CD4-positive, alpha-beta T cell treated with Interleukin-2 at 100 ng/mL for 4 hours (primary cell): Measurements from ENCODE around the gene MEGF11.

Experiments used
- DNase-seq: peaks from one replicate; pipeline ENCODE4 v3.0.0-alpha.2; 2020; ENCODE audit warnings: low spot score

The MEGF11 gene

DNA sequence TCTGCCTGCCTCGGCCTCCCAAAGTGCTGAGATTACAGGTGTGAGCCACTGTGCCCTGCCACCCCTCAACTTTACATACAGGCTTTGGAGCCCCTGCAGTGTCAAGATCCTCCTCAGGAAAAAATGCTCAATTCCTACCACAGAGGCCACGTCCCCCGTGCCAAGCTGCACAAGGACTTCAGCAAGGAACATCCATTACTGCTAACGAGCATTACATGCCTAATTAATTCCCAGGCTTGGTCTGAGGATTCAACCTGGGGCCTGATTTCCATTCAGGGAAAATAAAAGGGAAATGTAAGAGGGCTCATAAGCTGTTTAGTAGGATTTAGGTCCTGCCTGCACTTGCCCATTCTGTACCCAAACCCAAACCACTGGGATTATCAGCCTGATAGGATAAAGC is 222.9 kb downstream of the MEGF11 start:
- DNase-seq, result no peak

DNA sequence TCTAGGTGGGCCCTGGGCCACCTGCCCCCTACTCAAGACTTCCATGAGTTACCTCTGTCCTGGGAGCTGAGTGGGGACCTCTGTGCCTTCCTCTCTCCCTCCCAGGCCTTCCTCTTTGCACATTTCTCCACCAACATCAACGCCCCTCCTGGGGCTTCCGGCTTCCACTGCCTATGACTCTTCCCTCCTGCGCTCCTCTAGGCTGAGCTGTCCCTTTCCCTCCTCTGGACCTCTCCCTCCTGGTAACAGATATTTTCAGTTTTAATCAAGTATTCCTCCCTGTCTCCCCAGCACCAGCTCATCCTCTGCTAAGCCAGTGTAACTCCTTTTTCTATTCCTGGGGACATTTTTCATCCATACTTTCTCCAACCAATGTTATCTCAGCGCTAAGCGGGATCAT is 223.9 kb downstream of the MEGF11 start:
- no peak for DNase-seq

DNA sequence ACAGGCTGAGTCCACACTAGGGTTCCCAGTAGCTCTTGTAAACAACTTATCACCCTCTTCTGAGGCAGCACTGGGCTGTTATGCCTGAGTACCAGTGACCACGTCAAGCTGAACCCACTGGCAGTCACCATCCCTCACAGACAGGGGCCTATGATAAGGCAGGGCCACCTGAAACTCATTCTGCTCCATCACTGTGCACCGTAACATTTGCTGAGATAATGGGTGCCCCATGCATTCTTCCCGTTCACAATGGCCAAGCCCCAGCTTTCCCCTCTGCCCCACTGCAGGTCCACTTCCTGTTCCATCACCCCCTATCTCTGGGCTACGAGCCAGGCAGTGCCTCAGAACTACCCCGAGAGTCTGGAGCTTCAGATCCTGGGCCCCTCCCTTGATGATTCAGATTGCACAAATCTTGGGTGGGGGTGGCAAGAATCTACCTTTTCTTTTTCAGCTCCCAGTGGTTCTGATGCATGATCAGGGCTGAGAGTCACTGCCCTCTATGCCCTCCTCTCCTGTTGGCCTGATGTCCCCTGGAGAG is 226.2 kb downstream of the MEGF11 start:
- DNase-seq, result no peak

DNA sequence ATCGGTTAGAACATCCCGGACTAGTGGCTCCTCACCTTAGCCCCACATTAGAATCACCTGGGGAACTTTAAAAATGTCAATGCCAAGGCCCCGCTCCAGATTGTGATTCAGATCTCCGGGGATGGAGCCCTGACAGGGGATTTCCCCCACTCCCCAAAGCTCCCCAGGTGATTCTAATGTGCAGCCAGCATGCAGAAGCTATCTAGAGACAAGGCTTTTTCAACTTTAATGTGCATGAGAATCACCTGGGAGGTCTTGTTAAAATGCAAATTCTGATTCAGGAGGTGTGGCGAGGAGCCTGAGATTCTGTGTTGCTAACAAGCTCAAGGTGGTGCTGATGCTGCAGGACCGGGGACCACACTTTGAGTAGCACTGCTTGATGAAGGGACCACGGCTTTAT is 227.6 kb downstream of the MEGF11 start:
- no peak for DNase-seq

DNA sequence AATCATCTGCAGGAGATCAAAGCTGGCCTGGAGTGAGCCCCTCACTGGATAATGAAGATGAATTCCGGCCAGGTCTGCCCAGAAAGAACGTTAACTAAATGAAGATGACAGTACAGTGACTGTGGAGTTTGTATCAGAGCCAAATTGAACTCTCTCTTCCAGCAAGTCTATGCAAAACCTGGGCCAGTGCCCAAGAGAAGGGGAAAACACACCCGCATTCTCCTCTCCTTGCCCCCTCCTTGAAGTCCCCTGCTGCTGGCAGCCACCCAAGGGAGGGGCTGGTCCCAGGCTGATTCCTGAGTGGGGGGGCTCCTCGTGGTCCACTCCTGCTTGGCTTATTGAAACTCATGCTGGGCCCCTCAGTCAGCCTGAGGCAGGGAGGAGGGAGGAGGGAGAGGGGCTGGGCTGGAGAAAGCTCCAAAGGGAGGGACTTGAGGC is 228.5 kb downstream of the MEGF11 start:
- DNase-seq, result no peak

DNA sequence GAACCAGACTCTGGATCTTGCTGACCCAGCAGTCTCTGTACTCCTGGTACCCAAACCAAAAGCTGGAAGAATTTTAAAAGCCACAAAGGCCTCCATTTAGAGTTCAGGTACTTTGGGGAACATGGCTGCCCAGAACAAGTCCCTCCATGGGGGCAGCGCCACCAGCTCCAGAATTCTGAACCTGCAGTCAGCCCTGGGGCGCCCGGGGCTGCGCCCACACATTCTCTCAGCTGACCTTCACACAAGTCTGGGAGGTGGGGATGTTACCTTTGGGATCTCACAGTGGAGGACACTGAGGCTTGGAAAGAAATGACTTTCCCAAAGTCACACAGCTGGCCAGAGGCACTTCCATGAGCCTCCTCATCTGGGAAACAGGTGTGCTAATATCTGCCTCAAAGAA is 229.4 kb downstream of the MEGF11 start:
- no peak for DNase-seq

DNA sequence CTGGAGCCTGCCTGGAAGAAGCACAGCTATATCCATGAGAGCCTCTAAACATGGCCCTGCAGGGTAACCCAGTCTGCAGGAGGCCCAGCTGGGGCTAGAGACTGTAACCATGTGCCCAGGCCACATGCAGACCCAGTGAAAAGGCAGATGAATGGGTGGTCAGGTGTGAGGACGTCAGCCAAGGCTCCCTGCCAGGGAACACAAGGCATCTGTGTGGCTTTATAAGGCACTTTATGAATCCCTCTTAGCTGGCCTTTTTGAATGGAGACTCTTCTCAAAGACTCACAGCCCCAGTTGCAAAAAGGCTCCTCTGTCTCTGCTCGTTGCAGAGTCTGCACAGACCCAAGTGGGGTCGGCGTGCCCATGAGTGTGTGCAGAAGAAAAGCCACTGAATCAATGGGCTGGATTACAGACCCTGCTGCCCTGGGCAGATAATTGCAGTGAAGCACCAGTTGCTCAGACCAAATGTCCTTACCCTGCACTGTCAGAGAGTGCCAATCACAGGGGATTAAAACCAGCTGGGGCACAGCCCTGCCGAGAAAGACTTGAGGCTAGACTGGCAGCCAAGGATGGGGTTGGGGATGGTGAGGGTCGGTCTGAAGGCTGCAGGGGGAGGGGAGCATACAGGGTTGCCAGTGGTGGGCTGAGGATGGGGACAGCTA is 230.1 kb downstream of the MEGF11 start:
- no peak for DNase-seq

DNA sequence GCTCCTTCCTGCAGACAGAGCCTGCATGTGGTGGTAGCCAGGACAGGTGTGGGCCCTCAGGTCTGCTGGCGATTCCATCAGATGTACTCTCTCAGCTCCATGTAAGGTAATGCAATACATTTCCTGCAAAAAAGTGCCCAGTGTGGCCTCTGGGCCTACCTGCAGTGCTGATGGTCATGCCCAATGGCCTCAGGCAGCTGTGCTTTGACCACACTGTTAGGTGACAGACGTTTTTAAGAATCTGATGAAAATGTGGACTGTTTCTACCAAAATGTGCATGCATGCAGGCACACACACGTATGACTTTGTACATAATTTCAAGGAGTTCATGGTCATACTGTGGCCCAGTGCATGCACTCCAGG is 231.4 kb downstream of the MEGF11 start:
- DNase-seq, result no peak

DNA sequence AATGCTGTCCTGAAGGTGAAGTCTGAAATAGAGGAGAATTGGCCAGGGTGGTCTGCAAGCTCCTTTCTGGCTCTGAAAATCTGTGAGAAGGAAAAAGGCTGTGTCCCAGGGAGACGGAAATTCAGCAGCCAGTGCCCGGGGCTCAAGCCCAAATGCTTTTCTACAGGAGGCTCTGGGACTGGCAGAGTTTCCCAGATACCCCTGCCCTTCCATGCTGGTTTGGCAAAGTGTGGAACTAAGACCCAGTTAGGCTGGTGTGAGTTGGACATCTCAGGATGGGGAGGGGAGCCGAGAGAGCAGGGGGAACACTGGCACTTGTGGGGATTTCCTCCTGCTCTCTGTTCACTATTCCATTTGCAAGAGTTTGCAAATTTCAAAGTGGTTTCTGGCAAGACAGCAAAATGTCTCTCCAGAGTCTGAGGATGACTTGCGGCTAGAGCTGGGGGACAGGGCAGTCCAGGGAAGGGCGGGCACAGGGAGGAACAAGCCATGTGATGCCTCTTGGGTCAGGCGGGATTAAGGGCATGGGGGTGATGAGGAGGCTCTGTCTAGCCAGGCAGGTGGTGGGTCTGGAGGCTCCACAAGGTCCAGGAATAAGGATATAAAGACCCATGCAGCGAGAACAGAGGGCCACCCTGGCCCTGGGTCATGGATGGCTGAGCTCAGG is 231.9 kb downstream of the MEGF11 start:
- DNase-seq, result no peak

DNA sequence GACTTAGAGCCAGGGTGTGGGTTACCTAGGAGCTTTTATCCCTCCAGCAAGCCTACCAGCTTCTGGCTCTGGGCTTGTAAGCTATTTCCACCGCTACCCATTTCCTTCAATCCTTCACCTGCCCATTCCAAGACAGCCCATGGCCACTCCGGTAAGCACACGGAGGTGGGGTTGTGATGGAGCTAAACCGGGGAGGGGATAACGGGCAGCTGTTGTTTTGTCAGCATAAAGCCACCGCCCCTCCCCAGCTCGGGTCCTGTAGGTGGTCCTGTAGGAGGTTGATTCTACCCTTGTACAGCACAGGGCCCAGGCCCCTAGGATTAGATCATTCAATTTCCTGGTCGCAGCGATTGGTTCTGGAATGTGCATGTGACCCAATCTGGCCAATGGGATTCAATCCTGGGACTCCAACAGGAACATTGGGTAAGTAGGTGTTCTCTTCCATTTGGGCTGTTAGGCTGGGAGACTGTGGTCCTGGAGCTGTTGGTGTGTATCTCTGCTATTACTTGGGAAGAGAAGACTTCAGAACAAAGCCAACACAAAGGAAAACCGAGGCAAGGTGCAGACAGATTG is 233.6 kb downstream of the MEGF11 start:
- DNase-seq, result no peak

DNA sequence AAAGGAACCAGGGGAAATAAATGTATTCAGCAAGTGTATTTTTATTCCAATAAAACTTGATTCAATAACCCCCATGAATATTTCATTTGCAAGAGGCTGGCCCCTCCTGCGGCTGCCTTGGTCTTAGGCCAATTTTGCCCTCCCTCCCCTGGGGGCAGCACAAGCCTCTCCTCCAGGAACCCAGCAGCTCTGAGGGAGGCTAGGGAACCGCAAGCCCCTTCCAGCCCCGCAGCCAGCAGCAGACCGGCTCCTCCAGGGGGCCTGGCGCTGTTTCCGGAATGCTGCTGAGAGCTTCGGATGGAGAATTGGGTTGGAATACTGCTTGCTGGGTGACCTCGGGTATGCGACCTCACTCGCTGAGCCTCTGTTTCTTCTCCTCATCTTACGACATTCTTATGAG is 234.2 kb downstream of the MEGF11 start:
- no peak for DNase-seq

DNA sequence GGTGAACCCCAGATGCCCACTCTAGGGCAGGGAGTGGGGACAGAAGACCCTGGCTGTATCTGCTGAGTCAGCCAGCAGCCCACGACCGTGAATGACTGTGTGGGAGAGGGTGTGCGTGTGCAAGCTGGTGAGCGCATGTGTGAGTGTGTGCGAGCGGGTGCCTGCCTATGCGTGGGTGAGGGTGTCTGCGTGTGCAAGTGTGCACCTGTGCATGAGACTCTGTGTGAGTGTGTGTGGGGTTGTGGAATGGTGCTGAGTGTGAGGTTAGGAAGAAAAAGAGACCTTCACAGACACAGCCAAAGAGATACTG is 235.1 kb downstream of the MEGF11 start:
- DNase-seq, result no peak

DNA sequence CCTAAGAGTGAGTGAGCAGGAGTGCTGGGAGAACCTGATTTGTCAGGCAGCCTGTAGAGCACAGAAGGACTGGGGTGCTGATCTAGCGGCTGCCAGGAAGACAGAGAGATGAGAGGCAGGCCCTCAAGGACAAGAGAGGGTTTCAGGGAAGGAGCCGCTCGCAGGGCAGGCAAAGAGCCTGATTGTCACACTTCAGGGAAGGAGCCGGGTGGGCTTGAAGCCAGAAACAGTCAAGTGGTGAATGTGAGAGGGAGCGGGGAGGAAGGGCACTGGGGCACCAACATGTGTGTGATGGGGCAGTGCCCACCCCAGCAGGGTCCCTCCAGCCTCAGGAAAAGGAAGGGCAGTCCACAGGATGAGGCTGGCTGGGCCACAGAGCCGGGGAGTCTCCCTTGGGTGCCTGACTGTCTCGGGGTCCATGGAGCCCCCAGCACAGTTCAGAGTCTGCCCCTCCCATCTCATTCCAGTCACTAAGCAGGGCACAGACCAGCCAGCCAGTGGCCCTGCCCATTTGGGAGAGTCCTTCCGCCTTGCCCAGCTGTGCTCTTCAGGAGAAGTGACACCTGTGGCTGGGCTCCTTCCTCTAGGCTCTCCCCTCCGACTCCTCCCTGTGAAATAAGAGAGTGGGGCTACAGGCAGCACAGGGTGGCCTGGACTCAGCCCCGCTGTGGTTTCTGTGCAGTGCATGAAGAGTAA is 235.6 kb downstream of the MEGF11 start:
- no peak for DNase-seq

DNA sequence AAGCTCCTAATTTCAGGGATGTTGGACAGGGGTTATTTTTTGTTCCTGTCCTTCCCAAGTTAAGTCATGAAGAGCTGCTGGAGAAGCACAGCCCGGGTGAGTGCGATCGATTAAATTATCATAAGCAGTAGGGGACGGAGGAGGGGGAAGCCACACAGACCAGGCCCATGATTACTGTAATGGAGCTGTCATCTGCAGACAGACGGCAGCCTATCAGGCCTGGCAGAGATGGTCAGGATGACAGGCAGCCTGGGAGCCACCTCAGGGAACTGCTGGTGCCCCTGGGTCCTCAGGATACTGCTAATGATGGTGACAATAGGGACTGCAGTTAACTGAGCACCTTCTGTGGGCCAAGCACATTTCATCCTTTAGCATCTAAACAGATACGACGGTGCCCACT is 236.6 kb downstream of the MEGF11 start:
- no peak for DNase-seq

DNA sequence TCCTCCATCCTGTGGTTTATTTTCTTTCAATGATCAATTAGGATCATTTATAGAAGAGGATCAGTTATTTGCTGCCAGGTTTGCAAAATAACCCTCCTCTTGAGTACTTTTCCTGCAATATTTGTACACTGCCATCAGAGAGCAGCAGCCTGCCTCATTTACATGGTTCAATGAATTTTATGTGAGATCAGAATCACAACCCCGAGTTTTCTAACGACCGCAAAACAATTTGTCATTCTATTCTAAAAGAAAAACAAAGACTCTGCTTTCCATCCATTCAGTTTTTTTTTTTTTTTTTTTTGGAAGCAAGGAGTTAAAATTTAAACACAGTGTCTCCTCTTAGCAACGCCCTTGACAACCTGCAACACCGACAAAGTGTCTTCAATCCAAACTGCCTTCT is 237.4 kb downstream of the MEGF11 start:
- DNase-seq, result no peak

DNA sequence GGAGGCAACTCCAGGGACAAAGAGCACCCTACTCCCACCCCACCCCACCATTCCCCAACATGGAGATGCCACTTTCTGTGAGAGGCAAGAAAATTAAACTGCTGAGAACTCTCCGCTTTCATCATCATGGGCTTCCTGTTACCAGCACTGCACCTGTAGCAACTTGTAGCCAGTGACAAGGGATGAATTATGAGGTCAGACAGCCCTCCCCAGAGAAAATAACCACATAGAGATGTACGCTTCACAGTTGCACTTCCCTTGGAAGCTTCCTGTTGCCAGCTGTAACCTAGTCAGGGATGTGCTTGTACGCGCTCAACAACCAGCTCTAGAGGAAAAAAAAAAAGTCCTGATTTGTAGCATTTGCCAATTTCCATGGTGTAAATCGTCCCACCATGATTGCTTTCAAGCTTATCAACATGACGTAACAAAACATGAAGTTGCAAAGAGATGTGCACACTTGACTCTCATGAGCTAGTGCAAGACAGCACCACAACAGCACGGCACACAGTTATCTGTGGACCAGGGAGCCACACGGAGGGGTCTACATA is 238.8 kb downstream of the MEGF11 start:
- DNase-seq, result no peak

DNA sequence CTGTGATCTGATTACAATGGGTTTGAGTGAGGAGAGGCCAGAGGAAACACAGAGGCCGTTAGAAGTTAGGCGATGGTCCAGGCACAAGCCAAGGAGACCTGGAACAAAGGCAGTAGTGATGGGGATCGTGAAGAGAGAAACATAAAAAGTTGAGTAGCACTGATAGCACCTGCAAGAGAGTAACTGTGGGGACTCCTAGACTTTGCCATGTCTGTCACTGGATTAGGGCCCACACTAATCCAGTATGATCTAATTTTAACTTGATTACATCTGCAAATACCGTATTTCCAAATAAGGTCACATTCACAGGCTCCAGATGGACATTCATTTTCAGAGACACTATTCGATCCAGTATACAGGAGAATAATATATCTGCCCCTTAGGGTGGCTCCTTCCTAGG is 239.5 kb downstream of the MEGF11 start:
- no peak for DNase-seq

DNA sequence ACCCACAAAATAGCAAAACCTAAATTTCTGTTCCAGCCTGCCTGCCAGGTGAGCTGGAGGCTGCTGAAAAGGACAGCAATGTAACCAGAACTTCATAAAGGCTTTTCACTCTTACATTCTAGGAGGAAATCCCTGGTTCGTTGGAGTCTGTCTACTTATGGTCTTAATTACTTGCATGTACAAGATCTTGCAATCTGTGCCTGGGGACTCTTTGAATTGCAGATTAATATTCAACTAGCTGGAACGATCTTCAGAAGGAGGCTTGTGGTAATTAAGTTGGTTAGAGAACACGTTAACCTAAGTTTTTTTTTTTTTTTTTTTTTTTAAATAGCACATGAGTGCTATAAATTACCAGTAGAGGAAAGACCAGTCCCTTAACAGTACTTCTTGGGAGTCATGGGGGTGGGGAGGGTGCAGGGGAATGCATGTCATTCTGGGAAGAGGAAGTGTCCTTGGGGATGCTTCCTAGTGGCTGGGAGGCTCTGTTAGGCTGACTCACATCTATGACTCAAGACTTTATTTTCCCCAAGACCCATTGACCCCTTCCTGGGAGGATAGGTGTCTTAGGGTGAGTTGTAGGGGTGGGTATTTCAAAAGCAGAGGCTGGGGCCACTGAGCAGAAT is 244.5 kb downstream of the MEGF11 start:
- no peak for DNase-seq

DNA sequence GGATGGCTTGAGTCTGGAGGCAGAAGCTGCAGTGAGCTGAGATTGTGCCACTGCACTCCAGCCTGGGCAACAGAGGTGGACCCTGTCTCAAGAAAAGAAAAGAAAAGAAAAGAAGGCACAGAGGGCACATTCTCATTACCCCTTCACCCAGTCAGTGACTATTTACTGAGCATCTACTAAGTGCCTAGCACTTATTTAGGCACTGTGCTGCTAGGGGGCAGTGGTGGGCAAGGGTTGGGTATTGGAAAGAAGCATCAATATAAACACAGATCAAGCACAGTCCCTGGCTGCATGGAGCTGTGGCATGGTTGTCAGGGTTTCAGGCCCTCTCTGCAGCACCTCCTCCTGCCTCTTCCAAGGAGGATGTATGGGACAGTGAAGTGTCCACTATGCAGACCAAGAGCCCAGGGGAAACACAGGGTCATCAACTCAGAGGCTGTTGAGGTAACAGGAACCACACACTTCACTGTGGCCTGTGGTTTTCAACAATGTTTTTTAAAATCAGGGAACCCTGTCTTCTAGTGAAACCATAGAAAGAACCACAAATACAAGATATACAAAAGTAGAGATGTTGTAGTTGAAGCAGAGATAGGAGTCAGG is 245.8 kb downstream of the MEGF11 start:
- no peak for DNase-seq

DNA sequence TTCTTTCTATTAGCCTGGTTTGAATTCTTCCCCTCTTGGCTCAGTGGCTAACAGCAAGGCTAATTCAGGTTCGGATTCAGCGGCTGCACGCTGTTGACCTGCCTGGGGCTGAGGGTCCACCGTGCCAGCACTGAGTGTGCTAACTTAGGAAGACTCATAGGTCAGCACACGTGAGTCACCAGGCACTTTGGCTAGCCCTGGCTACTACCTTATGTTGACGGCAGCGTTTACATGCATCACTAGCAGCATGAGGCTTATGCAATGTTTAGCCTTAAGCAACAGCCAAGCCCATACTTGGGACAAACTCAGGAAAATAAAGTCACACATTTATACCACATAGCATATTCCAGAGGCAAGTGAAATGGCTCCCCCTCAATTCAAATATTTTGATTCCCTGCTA is 246.6 kb downstream of the MEGF11 start:
- no peak for DNase-seq

DNA sequence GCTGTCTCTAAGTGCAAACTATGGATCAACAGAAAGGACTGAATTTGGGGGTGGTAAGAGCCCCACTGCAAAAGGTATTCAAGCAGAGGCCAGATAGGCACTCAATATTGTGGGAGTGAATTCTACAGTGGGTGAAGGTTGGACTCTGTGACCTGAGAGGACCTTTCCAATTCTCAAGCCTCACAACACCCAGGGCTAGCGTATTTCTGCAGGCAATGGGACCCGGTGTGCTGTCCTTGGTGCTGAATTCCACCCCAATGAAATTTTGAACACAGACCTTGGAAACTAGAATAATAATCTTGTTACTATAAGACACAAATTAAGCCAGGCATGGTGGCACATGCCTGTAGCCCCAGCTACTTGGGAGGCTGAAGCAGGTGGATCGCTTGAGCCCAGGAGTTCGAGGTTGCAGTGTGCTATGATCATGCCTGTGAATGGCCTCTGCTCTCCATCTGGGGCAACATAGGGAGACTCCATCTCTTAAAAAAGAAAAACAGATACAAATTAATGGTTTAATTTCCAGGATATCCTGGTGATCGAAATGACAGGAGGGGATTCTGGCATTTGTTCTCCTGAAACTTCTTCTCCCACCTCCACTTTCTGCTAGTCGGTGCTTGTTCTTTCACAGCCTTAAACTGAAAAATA is 248.8 kb downstream of the MEGF11 start:
- DNase-seq, result no peak
